Neural cell (in vitro differentiated cells): Measurements from ENCODE around the gene HMX1. TPM values are rescaled to one million over a fixed set of nuclear protein-coding genes. Genes with fewer than 3 reads are reported as not detected.

Source experiments
- H2AFZ ChIP-seq: fragments of 200-600, 300-800 bp; sonication (generic), shearing (Covaris generic); 2 replicates; pipeline ENCODE4 v1.6.0; 2014; ENCODE audit warnings: low read depth, mild to moderate bottlenecking, antibody characterized with exemption, low read length, moderate library complexity
- H3F3A ChIP-seq: fragments of 200-600 bp; shearing (Covaris generic); 2 replicates; pipeline ENCODE4 v1.6.1; 2016; ENCODE audit warnings: mild to moderate bottlenecking, moderate library complexity, mixed read lengths, antibody characterized with exemption, low read length; ENCODE audit not compliant: insufficient read depth, poor library complexity, severe bottlenecking
- H3K27ac ChIP-seq: fragments of 200-600, 300-800 bp; sonication (generic), shearing (Covaris generic); 2 replicates; pipeline ENCODE4 v1.5.1; 2014; ENCODE audit warnings: mild to moderate bottlenecking, low read length, moderate library complexity
- H3K27me3 ChIP-seq: fragments of 300-800, 200-600 bp; sonication (generic), shearing (Covaris generic); 2 replicates; pipeline ENCODE4 v1.6.0; 2014; ENCODE audit warnings: mild to moderate bottlenecking, low read depth, low read length, moderate library complexity; ENCODE audit not compliant: insufficient read depth
- H3K36me3 ChIP-seq: fragments of 300-800, 200-600 bp; sonication (generic), shearing (Covaris generic); 2 replicates; pipeline ENCODE4 v1.5.1; 2014; ENCODE audit warnings: mild to moderate bottlenecking, antibody characterized with exemption, low read length, moderate library complexity; ENCODE audit not compliant: insufficient read depth
- H3K4me2 ChIP-seq: fragments of 300-800, 200-600 bp; sonication (generic), shearing (Covaris generic); 2 replicates; pipeline ENCODE4 v1.6.0; 2014; ENCODE audit warnings: mild to moderate bottlenecking, low read length
- H3K4me3 ChIP-seq: fragments of 300-800, 200-600 bp; sonication (generic), shearing (Covaris generic); 2 replicates; pipeline ENCODE4 v1.5.1; 2014; ENCODE audit warnings: mild to moderate bottlenecking, low read length, moderate library complexity
- H3K79me2 ChIP-seq: fragments of 200-600 bp; shearing (Covaris generic); replicated peaks from 2 replicates; pipeline ENCODE4 v1.6.0; 2014; ENCODE audit warnings: mild to moderate bottlenecking, low read length, moderate library complexity; ENCODE audit not compliant: insufficient read depth
- H3K9ac ChIP-seq: fragments of 300-800, 200-600 bp; sonication (generic), shearing (Covaris generic); 2 replicates; pipeline ENCODE4 v1.6.1; 2016; ENCODE audit warnings: mild to moderate bottlenecking, low read length, mixed read lengths
- H3K9me2 ChIP-seq: fragments of 200-600 bp; shearing (Covaris generic); 2 replicates; pipeline ENCODE4 v1.6.1; 2016; ENCODE audit warnings: mild to moderate bottlenecking, low read length, mixed read lengths; ENCODE audit not compliant: insufficient read depth
- H3K9me3 ChIP-seq: fragments of 200-600, 300-800 bp; sonication (generic), shearing (Covaris generic); 2 replicates; pipeline ENCODE4 v1.6.1; 2016; ENCODE audit warnings: mild to moderate bottlenecking, mixed run types, low read length, moderate library complexity, mixed read lengths
- H4K20me1 ChIP-seq: fragments of 200-600 bp; shearing (Covaris generic); 2 replicates; pipeline ENCODE4 v1.6.1; 2016; ENCODE audit warnings: mild to moderate bottlenecking, mixed run types; ENCODE audit not compliant: insufficient read depth
- EP300 ChIP-seq: fragments of 450-650 bp; conservative IDR thresholded peaks from 2 replicates; pipeline ENCODE4 v1.6.1; 2014; ENCODE audit warnings: antibody characterized with exemption, mild to moderate bottlenecking, moderate library complexity; ENCODE audit not compliant: poor library complexity, severe bottlenecking
- EZH2 ChIP-seq: fragments of 200-600, 300-800 bp; shearing (Covaris generic), sonication (generic); IDR thresholded peaks from 2 replicates; pipeline ENCODE4 v1.6.1; 2014; ENCODE audit warnings: antibody characterized with exemption, low read length, borderline replicate concordance, mild to moderate bottlenecking; ENCODE audit not compliant: insufficient read depth, poor library complexity, severe bottlenecking
- MXI1 ChIP-seq: fragments of 450-650 bp; conservative IDR thresholded peaks from 2 replicates; pipeline ENCODE4 v1.6.1; 2014; ENCODE audit warnings: antibody characterized with exemption, mild to moderate bottlenecking; ENCODE audit not compliant: poor library complexity, severe bottlenecking
- POLR2AphosphoS5 ChIP-seq: IDR thresholded peaks from 2 replicates; pipeline ENCODE4 v1.6.1; 2012
- RAD21 ChIP-seq: fragments of 450-650 bp; conservative IDR thresholded peaks from 2 replicates; pipeline ENCODE4 v1.6.1; 2014; ENCODE audit warnings: antibody characterized with exemption, mild to moderate bottlenecking, moderate library complexity
- REST ChIP-seq: IDR thresholded peaks from 2 replicates; pipeline ENCODE4 v1.6.1; 2012; ENCODE audit warnings: borderline replicate concordance
- SMC3 ChIP-seq: fragments of 450-650 bp; conservative IDR thresholded peaks from 2 replicates; pipeline ENCODE4 v1.6.1; 2014; ENCODE audit warnings: antibody characterized with exemption, mild to moderate bottlenecking, moderate library complexity; ENCODE audit not compliant: poor library complexity
- TAF1 ChIP-seq: IDR thresholded peaks from 2 replicates; pipeline ENCODE4 v1.6.1; 2012; ENCODE audit warnings: low read depth
- polyA plus RNA-seq: library from polyadenylated mRNA; depleted of rRNA; stranded (reverse); fragments of >200 nt; gene quantifications from 2 replicates; pipeline ENCODE4 v1.2.3, GENCODE V29; 2014
- TF ChIP-seq, protein P1 (sequence below): fragments of 450-650 bp; IDR thresholded peaks from 2 replicates; pipeline ENCODE4 v1.5.1; 2014; ENCODE audit warnings: antibody characterized with exemption, mild to moderate bottlenecking, moderate library complexity; ENCODE audit not compliant: poor library complexity, severe bottlenecking

HMX1 gene
- polyA plus RNA-seq, 1 donor from 2014 or later: 0.89 TPM

DNA sequence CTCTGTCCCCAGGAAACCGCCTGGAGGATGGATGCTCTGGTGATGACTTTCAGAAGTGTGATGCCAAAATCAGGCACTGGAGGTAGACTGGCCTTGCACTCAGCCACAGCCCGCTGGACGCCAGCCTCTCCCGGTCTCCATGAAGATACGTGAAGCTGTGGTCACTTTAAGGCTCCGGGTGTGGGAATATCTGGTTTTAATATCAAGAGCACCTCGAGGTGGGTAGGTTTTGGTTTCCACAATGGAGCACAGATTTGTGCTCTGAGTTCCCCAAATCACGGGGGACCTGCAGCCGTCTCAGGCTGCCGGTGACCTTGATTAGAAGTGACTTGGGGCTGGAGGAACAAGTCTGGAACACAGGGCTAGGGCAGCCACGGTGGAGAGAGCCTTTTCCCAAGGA is 6.8 kb upstream of the HMX1 start:
- Histone ChIP-seq H4K20me1 (no peaks in the 10 kb centered on the region), H3F3A (no peaks in the 10 kb centered on the region), H3K9me3 (no peaks in the 10 kb centered on the region), H3K4me3 (no peak overlapping the region), H3K27me3 (peaks cover 80% of the 10 kb centered on the region), H3K79me2 (no peaks in the 10 kb centered on the region), H2AFZ (no peak overlapping the region), H3K9ac (no peak overlapping the region), H3K9me2 (no peaks in the 10 kb centered on the region), H3K27ac (no peak overlapping the region), H3K4me2 (no peak overlapping the region), H3K36me3 (no peaks in the 10 kb centered on the region)
- TF ChIP-seq TAF1 (no peak), RAD21 (no peak), SMC3 (no peak), POLR2AphosphoS5 (no peak), MXI1 (no peak), REST (no peak), EZH2 (no peak), EP300 (no peak)
- TF ChIP-seq, protein P1, sequence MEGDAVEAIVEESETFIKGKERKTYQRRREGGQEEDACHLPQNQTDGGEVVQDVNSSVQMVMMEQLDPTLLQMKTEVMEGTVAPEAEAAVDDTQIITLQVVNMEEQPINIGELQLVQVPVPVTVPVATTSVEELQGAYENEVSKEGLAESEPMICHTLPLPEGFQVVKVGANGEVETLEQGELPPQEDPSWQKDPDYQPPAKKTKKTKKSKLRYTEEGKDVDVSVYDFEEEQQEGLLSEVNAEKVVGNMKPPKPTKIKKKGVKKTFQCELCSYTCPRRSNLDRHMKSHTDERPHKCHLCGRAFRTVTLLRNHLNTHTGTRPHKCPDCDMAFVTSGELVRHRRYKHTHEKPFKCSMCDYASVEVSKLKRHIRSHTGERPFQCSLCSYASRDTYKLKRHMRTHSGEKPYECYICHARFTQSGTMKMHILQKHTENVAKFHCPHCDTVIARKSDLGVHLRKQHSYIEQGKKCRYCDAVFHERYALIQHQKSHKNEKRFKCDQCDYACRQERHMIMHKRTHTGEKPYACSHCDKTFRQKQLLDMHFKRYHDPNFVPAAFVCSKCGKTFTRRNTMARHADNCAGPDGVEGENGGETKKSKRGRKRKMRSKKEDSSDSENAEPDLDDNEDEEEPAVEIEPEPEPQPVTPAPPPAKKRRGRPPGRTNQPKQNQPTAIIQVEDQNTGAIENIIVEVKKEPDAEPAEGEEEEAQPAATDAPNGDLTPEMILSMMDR: no peak

GRCh38 chr4:8877780-8878040 is 6.1 kb upstream of the HMX1 start:
- Histone ChIP-seq H3K4me2 (no peak overlapping the region), H3K9ac (no peak overlapping the region), H3K9me3 (no peaks in the 10 kb centered on the region), H3K27ac (no peak overlapping the region), H3K27me3 (peaks cover 85% of the 10 kb centered on the region), H3K9me2 (no peaks in the 10 kb centered on the region), H2AFZ (no peak overlapping the region), H4K20me1 (no peaks in the 10 kb centered on the region), H3K36me3 (no peaks in the 10 kb centered on the region), H3K4me3 (no peak overlapping the region), H3F3A (no peaks in the 10 kb centered on the region), H3K79me2 (no peaks in the 10 kb centered on the region)
- TF ChIP-seq EZH2 (no peak), MXI1 (no peak), SMC3 (no peak), EP300 (no peak), POLR2AphosphoS5 (no peak), REST (no peak), RAD21 (no peak)
